Transverse colon (tissue), 4 donors: Measurements from ENCODE around the gene GPR15.

Experiments
- POLR2A ChIP-seq: fragments of 450-650 bp; IDR thresholded peaks from one replicate; pipeline ENCODE4 v1.6.1; 2016; ENCODE audit warnings: antibody characterized with exemption, mild to moderate bottlenecking, moderate library complexity
- POLR2AphosphoS5 ChIP-seq, 3 donors: sonication (generic); formaldehyde crosslinking; IDR thresholded peaks; one replicate each; pipeline ENCODE4 v1.6.1; 2016; ENCODE audit warnings: antibody characterized with exemption in 3 of 3
- TF ChIP-seq, protein P1 (sequence below), 5 experiments: fragments of 200-600 bp in 3 of 5; fragments of 450-650 bp in 2 of 5; sonication (generic) in 3 of 5; IDR thresholded peaks; 1 replicate in 2 of 5; 2 replicates in 3 of 5; pipeline ENCODE4 v1.5.1; 2016 to 2017; ENCODE audit warnings: antibody characterized with exemption in 5 of 5, inconsistent platforms in 3 of 5, mild to moderate bottlenecking in 2 of 5, moderate library complexity in 1 of 5

DNA sequence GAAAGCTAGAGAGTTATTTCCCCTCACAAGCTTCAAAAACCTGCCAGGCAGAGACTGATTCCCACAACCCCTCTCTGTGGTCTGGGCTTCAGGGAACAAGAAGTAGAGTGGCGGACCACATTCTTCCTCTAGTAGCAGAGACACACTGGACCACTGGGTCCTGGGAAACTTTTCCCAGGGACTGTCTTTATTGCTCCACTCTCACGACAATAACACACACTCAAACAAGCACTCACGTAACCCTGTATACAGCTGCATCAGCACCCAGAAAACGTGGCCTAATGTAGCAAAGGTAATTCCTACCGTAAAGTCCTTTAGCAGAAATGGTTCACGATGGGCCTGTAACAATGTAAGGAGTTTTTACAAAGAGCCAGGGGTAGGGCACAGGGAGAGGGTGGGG lies 34.1 kb downstream of the GPR15 start:
- TF ChIP-seq POLR2A = no peak
- TF ChIP-seq, protein P1, sequence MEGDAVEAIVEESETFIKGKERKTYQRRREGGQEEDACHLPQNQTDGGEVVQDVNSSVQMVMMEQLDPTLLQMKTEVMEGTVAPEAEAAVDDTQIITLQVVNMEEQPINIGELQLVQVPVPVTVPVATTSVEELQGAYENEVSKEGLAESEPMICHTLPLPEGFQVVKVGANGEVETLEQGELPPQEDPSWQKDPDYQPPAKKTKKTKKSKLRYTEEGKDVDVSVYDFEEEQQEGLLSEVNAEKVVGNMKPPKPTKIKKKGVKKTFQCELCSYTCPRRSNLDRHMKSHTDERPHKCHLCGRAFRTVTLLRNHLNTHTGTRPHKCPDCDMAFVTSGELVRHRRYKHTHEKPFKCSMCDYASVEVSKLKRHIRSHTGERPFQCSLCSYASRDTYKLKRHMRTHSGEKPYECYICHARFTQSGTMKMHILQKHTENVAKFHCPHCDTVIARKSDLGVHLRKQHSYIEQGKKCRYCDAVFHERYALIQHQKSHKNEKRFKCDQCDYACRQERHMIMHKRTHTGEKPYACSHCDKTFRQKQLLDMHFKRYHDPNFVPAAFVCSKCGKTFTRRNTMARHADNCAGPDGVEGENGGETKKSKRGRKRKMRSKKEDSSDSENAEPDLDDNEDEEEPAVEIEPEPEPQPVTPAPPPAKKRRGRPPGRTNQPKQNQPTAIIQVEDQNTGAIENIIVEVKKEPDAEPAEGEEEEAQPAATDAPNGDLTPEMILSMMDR (IDR thresholded peaks at IDR 0.05) = no peak
- no peak for TF ChIP-seq POLR2AphosphoS5 (IDR thresholded peaks at IDR 0.05)
